ELR (cell line): ENCODE data around the gene MSLN.
A peak's percentile ranks its signal among the peaks of the same experiment; 100 is the strongest.

Source experiments
- DNase-seq: peaks from one replicate; pipeline ENCODE4 v3.0.0-alpha.2; 2015; ENCODE audit warnings: low read depth

Gene MSLN

GRCh38 chr16:807347-808084, 47.0 kb downstream of the MSLN start:
- DNase-seq, result peak; percentile 93

GRCh38 chr16:808085-808386, 47.5 kb downstream of the MSLN start:
- DNase-seq, result no peak

DNA sequence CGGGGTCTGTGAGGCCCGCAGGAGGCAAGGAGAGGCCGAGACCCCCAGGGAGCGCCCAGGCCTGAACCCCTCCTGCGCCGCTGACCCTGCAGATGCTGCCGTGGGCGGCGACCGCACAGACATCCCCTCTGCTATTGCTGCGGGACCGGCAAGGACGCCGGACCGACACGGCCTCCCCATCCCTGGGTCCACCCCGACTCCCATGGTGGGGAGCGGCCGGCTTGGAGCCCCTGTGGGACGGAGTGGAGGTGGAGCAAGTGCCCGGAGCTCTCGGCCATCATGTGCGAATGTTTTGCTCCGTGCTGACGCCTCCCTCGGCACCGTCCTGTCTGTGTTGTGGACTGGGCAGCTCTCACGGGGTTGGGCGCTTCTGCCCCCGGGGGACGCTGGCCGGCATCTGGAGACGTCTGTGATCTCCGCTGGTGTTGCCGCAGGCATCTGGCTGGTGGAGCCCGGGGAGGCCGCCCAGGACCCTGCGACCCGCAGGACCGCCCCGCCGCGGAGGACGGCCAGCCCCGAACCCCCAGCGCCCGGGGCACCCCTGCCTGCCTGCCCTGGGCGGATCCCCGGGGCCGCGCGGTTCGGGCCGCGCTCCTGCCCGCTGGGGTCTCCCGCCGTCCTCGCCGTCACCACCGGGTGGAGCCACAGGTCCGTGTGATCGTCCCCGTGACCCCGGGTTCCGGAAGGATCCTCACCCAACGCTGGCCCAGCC, 52.8 kb downstream of the MSLN start:
- DNase-seq, result peak; percentile 49

DNA sequence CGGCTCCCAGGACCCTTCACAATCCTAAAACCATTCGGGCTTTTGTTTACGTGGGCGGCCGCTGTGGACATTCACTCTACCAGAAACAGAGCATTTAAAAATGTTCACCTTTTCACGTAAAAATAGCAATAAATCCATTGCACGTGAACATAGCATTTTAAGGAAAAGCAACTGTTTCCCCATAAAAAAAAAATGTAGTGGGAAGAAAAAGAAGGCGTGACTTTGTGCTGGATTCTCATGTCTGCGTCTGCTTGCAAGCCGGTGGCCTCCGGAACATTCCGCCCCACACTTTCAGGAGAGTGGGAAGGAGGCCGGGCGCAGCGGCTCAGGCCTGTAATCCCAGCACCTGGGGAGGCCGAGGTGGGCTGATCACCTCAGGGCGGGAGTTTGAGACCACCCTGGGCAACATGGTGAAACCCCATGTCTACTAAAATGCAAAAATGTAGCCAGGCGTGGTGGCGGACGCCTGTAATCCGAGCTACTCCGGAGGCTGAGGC, 53.4 kb downstream of the MSLN start:
- DNase-seq, result no peak

DNA sequence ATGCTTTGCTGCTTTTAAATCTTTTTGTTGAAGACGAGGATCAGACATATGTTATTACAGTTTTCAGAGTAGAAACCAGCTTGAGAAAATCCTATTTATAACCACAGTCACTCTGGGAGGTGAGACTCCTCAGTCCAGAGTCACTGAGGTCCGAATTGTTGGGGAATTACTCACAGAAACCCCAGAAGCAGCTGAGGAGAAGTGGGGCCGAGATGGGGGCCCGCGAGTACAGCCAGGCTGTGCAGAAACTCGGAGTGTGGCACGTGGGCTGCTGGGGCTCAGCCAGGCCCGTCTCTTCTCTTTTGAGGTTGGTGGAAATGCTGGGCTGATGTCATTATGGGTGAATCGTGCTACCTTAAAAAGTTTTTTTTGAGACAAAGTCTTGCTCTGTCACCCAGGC, 54.4 kb downstream of the MSLN start:
- peak; percentile 71 for DNase-seq

GRCh38 chr16:815861-816260, 55.3 kb downstream of the MSLN start:
- no peak for DNase-seq

GRCh38 chr16:817001-817906, 56.7 kb downstream of the MSLN start:
- DNase-seq, result no peak

- no peak for DNase-seq
Observed at GRCh38 chr16:818132-818531, 57.6 kb downstream of the MSLN start.
